ENCODE measurements around the gene SLC49A4.

SLC49A4 gene

GRCh38 chr3:122782804-122783203 is 12.1 kb upstream of the SLC49A4 start:
- Mint-ChIP-seq H3K27me3 (ENCODE audit: low read depth) (no peaks in the 10 kb centered on the region), H3K4me1 (no peaks in the 10 kb centered on the region), H3K4me3 (no peak overlapping the region), H3K27ac (no peak overlapping the region), H3K36me3 (ENCODE audit: low read depth) (peaks cover 18% of the 10 kb centered on the region), H3K9me3 (peaks cover 3% of the 10 kb centered on the region)
- TF ChIP-seq CTCF (IDR thresholded peaks at IDR 0.05; ENCODE audit: unreplicated experiment in 3 of 3), result no peak

- TF ChIP-seq CTCF (IDR thresholded peaks at IDR 0.05; ENCODE audit: unreplicated experiment in 3 of 3), result no peak
- H3K27ac Mint-ChIP-seq, result no peak overlapping the region
- H3K36me3 Mint-ChIP-seq (ENCODE audit: low read depth), result peaks cover 18% of the 10 kb centered on the region
These were observed 10.4 kb upstream of the SLC49A4 start for GRCh38 chr3:122784436-122784835.

GRCh38 chr3:122785231-122785630 is 9.6 kb upstream of the SLC49A4 start:
- no peak for TF ChIP-seq CTCF (IDR thresholded peaks at IDR 0.05; ENCODE audit: unreplicated experiment in 3 of 3)
- no peaks in the 10 kb centered on the region for H3K4me1 Mint-ChIP-seq

More at GRCh38 chr3:122784436-122784835, 10.4 kb upstream of the SLC49A4 start:
- H3K9me3 Mint-ChIP-seq, result peaks cover 3% of the 10 kb centered on the region
- no peak overlapping the region for H3K4me3 Mint-ChIP-seq
- H3K4me1 Mint-ChIP-seq, result no peaks in the 10 kb centered on the region
- H3K27me3 Mint-ChIP-seq (ENCODE audit: low read depth), result no peaks in the 10 kb centered on the region

GRCh38 chr3:122786066-122786465 is 8.8 kb upstream of the SLC49A4 start:
- TF ChIP-seq CTCF (IDR thresholded peaks at IDR 0.05; ENCODE audit: unreplicated experiment in 3 of 3), result no peak
- H3K9me3 Mint-ChIP-seq, result peaks cover 3% of the 10 kb centered on the region
- H3K27me3 Mint-ChIP-seq (ENCODE audit: low read depth), result no peaks in the 10 kb centered on the region
- H3K4me1 Mint-ChIP-seq, result no peaks in the 10 kb centered on the region
- H3K36me3 Mint-ChIP-seq (ENCODE audit: low read depth), result peaks cover 18% of the 10 kb centered on the region
- no peak overlapping the region for H3K27ac Mint-ChIP-seq
- H3K4me3 Mint-ChIP-seq, result no peak overlapping the region

More at GRCh38 chr3:122785231-122785630, 9.6 kb upstream of the SLC49A4 start:
- Mint-ChIP-seq H3K36me3 (ENCODE audit: low read depth) (peaks cover 18% of the 10 kb centered on the region), H3K4me3 (no peak overlapping the region), H3K9me3 (peaks cover 3% of the 10 kb centered on the region), H3K27ac (no peak overlapping the region), H3K27me3 (ENCODE audit: low read depth) (no peaks in the 10 kb centered on the region)

GRCh38 chr3:122787872-122788271 is 7.0 kb upstream of the SLC49A4 start:
- H3K27me3 Mint-ChIP-seq (ENCODE audit: low read depth), result no peaks in the 10 kb centered on the region
- no peak overlapping the region for H3K27ac Mint-ChIP-seq
- H3K4me3 Mint-ChIP-seq, result no peak overlapping the region
- peaks cover 8% of the 10 kb centered on the region for H3K36me3 Mint-ChIP-seq (ENCODE audit: low read depth)
- no peaks in the 10 kb centered on the region for H3K9me3 Mint-ChIP-seq
- peaks cover 2% of the 10 kb centered on the region for H3K4me1 Mint-ChIP-seq
- no peak for TF ChIP-seq CTCF (IDR thresholded peaks at IDR 0.05; ENCODE audit: unreplicated experiment in 3 of 3)

- Mint-ChIP-seq H3K4me3 (no peak overlapping the region), H3K27me3 (ENCODE audit: low read depth) (no peaks in the 10 kb centered on the region)
These were observed 5.1 kb upstream of the SLC49A4 start for GRCh38 chr3:122789585-122790273.

More at GRCh38 chr3:122789585-122790273, 5.1 kb upstream of the SLC49A4 start:
- Mint-ChIP-seq H3K27ac (no peak overlapping the region), H3K4me1 (peaks cover 6% of the 10 kb centered on the region), H3K9me3 (no peaks in the 10 kb centered on the region), H3K36me3 (ENCODE audit: low read depth) (peaks cover 3% of the 10 kb centered on the region)
- no peak for TF ChIP-seq CTCF (IDR thresholded peaks at IDR 0.05; ENCODE audit: unreplicated experiment in 3 of 3)
